Measurements from ENCODE around the gene ARL15. TPM values are rescaled to one million over a fixed set of nuclear protein-coding genes. Genes with fewer than 3 reads are reported as not detected.

The ARL15 gene
- total RNA-seq, 1 experiment from 2014 or later = 140 TPM

DNA sequence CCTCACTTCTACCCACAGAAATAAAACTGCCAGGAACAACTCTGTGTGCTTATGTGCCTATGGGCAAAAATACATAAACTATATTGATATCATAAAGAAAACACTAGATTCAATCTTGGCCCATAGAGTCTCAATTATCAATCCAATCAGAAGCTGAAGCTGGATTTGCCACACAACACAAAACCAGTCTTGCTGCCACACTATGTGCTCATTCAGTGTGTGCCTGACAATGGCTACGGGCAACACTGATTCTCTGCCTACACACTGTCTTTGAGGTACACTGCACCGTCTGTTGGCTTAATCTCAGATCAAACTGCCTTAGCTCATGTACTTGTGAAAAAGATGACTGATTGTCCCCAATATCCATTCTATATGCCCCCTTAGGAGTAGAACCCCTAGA is 35.4 kb downstream of the ARL15 start:
- H3K36me3 ChIP-seq (ENCODE audit: control insufficient read depth, insufficient read depth, low read length) = no peaks in the 10 kb centered on the region
- peaks cover 37% of the 10 kb centered on the region for H3K36me3 Mint-ChIP-seq (ENCODE audit: insufficient read depth, unreplicated experiment)
- no peak for DNase-seq
- CTCF ChIA-PET = no interaction called here
- intact Hi-C loops (cut with micrococcal nuclease; ENCODE audit: unreplicated experiment) = no loop called here
- H3K27me3 ChIP-seq (replicated peaks; ENCODE audit: control insufficient read depth, insufficient read depth, low read length) = no peaks in the 10 kb centered on the region
- no peak overlapping the region for H3K4me3 Mint-ChIP-seq (ENCODE audit: unreplicated experiment)
- POLR2A ChIA-PET = no interaction called here
- peaks cover 33% of the 10 kb centered on the region for H3K4me1 Mint-ChIP-seq (ENCODE audit: low read depth, unreplicated experiment)
- no peaks in the 10 kb centered on the region for H3K27me3 Mint-ChIP-seq (ENCODE audit: insufficient read depth, unreplicated experiment)
- H3K9me3 Mint-ChIP-seq (ENCODE audit: unreplicated experiment) = no peaks in the 10 kb centered on the region
- no peaks in the 10 kb centered on the region for H3K9me3 ChIP-seq
- no peak overlapping the region for H3K4me3 ChIP-seq (ENCODE audit: low read depth, low read length)
- TF ChIP-seq, protein P1, sequence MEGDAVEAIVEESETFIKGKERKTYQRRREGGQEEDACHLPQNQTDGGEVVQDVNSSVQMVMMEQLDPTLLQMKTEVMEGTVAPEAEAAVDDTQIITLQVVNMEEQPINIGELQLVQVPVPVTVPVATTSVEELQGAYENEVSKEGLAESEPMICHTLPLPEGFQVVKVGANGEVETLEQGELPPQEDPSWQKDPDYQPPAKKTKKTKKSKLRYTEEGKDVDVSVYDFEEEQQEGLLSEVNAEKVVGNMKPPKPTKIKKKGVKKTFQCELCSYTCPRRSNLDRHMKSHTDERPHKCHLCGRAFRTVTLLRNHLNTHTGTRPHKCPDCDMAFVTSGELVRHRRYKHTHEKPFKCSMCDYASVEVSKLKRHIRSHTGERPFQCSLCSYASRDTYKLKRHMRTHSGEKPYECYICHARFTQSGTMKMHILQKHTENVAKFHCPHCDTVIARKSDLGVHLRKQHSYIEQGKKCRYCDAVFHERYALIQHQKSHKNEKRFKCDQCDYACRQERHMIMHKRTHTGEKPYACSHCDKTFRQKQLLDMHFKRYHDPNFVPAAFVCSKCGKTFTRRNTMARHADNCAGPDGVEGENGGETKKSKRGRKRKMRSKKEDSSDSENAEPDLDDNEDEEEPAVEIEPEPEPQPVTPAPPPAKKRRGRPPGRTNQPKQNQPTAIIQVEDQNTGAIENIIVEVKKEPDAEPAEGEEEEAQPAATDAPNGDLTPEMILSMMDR (IDR thresholded peaks at IDR 0.05; ENCODE audit: insufficient read depth in 1 of 2, low read depth in 1 of 2, low read length in 1 of 2, severe bottlenecking in 1 of 2, unreplicated experiment in 1 of 2) = no peak
- H3K27ac Mint-ChIP-seq (ENCODE audit: unreplicated experiment) = peak overlapping the region; percentile 46
- BruUV-seq (replicated peaks) = no TSS peak
- peaks cover 24% of the 10 kb centered on the region for H3K4me1 ChIP-seq

DNA sequence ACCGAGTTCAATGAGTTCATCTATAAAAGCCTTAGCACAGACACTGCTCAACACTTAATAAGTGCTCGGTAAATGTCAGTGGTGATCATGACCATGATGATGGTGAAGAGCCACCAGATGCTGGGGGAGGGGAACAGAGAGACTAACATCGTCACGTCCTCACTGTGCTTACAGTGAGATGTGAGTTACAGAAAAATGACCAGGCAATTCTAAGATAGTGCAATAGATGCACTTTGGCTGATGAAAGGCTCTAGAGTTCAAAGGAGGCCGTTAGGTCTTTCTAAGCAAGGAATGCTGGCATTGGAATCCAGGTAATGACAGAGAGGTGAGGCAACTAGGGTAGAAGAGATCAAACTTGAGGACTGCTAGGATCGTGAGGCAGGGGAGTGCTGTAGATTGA is 36.7 kb downstream of the ARL15 start:
- Histone ChIP-seq H3K36me3 (ENCODE audit: control insufficient read depth, insufficient read depth, low read length) (no peaks in the 10 kb centered on the region), H3K4me3 (ENCODE audit: low read depth, low read length) (no peak overlapping the region), H3K27me3 (replicated peaks; ENCODE audit: control insufficient read depth, insufficient read depth, low read length) (no peaks in the 10 kb centered on the region), H3K4me1 (peaks cover 24% of the 10 kb centered on the region), H3K9me3 (no peaks in the 10 kb centered on the region)
- peak overlapping the region; percentile 56 for H3K27ac Mint-ChIP-seq (ENCODE audit: unreplicated experiment)
- peaks cover 25% of the 10 kb centered on the region for H3K36me3 Mint-ChIP-seq (ENCODE audit: insufficient read depth, unreplicated experiment)
- intact Hi-C loops (cut with micrococcal nuclease; ENCODE audit: unreplicated experiment) = no loop called here
- peaks cover 27% of the 10 kb centered on the region for H3K4me1 Mint-ChIP-seq (ENCODE audit: low read depth, unreplicated experiment)
- DNase-seq = peak; percentile 48 to 59
- H3K9me3 Mint-ChIP-seq (ENCODE audit: unreplicated experiment) = no peaks in the 10 kb centered on the region
- ChIA-PET CTCF (no interaction called here), POLR2A (no interaction called here)
- TF ChIP-seq, protein P1 (IDR thresholded peaks at IDR 0.05; ENCODE audit: insufficient read depth in 1 of 2, low read depth in 1 of 2, low read length in 1 of 2, severe bottlenecking in 1 of 2, unreplicated experiment in 1 of 2) = no peak
- no peaks in the 10 kb centered on the region for H3K27me3 Mint-ChIP-seq (ENCODE audit: insufficient read depth, unreplicated experiment)
- BruUV-seq (replicated peaks) = no TSS peak
- H3K4me3 Mint-ChIP-seq (ENCODE audit: unreplicated experiment) = no peak overlapping the region

DNA sequence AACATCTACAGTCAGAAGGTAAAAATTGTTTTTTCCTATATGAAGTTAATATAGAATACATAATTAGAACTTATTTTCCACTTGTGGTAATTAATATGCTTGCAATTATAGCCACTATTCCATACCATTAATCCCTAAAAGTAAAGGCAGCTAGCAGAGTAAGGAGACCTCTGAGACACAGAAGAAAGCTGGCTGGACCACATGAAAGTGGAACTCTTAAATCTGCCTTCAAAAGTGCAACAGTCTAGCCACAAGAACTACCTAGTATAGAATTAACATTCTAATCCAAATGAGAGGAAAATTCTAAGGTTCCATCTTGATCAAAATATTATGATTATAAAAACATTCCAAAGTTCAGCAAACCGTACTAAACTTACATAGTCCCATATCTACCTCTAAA is 37.6 kb downstream of the ARL15 start:
- Mint-ChIP-seq H3K4me3 (ENCODE audit: unreplicated experiment) (no peak overlapping the region), H3K27ac (ENCODE audit: unreplicated experiment) (no peak overlapping the region), H3K4me1 (ENCODE audit: low read depth, unreplicated experiment) (peaks cover 19% of the 10 kb centered on the region), H3K36me3 (ENCODE audit: insufficient read depth, unreplicated experiment) (peaks cover 23% of the 10 kb centered on the region), H3K9me3 (ENCODE audit: unreplicated experiment) (no peaks in the 10 kb centered on the region), H3K27me3 (ENCODE audit: insufficient read depth, unreplicated experiment) (no peaks in the 10 kb centered on the region)
- Histone ChIP-seq H3K27me3 (replicated peaks; ENCODE audit: control insufficient read depth, insufficient read depth, low read length) (no peaks in the 10 kb centered on the region), H3K36me3 (ENCODE audit: control insufficient read depth, insufficient read depth, low read length) (no peaks in the 10 kb centered on the region), H3K4me3 (ENCODE audit: low read depth, low read length) (no peak overlapping the region), H3K9me3 (no peaks in the 10 kb centered on the region), H3K4me1 (peaks cover 24% of the 10 kb centered on the region)
- ChIA-PET POLR2A (no interaction called here), CTCF (no interaction called here)
- TF ChIP-seq, protein P1 (IDR thresholded peaks at IDR 0.05; ENCODE audit: insufficient read depth in 1 of 2, low read depth in 1 of 2, low read length in 1 of 2, severe bottlenecking in 1 of 2, unreplicated experiment in 1 of 2) = no peak
- no peak for DNase-seq
- intact Hi-C loops (cut with micrococcal nuclease; ENCODE audit: unreplicated experiment) = no loop called here
- no TSS peak for BruUV-seq (replicated peaks)

Measured in Caco-2 (cell line).